ENCODE data around the gene FNTB. TPM values are rescaled to one million over a fixed set of nuclear protein-coding genes. Genes with fewer than 3 reads are reported as not detected.
"Not testable (repeated sequence)": the region's sequence is repeated elsewhere in the genome, so short reads cannot be mapped to it uniquely, and the experiment has no call there.

The FNTB gene
- total RNA-seq, 5 donors from 2014 or later (not counting 1 experiment from before 2014, with no cell fraction given) = 9.6 to 14.2 (median 10.4) TPM

DNA sequence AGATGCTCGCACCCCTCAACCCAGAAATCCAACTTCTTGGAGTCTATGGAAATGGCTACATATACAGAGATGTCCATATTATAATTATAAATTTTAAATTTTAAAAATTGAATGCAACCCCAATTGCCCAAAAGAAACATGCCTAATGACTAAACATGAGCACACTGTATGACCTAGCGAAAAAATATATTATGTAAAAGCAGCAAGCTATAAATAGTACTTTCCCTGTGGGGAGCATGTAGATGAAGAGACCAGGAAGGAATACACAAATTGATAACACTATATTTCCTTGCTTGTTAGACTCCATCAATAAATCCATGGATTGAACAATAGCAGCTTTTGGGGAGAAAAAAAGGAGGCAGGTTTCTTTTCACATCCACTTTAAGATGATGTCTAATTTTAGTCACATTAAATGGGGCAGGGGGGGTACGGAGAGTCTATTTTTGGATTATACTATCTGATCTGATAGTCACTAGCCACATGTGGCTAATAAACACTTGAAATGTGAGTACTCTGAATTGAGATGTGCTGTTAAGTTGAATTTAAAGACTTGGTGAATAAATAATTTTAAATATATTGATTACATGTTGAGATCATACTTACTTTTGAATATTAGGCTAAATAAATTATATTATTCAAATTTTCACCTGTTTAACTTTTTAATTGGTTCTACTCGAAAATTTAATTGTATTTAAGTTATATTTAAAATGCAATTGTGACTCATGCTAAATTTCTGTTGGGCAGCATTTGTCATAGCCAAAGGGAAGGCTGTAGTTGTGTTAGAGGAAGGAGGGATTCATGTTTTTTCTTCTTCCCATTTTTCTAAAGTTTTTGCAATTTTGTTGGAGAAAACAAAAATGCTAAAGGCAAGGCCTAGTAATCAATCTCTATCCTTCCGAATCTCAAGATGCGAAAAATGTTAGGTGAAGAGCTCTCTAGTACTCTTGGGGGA lies 98.1 kb downstream of the FNTB start:
- peak overlapping the region in 1 of 3 donors; percentile 24 for H3K4me3 Mint-ChIP-seq
- DNase-seq (no peak), ATAC-seq (replicated peaks in 1 of 4) (no peak)
- no CpG with 5 or more reads among the region's 6 CpGs for WGBS (ENCODE audit: insufficient coverage)
- no peaks in the 10 kb centered on the region for H3K27me3 Mint-ChIP-seq
- H3K27me3 ChIP-seq (replicated peaks in 1 of 2; ENCODE audit: control insufficient read depth in 2 of 2, extremely low read depth in 1 of 2, insufficient read depth in 2 of 2, low read length in 1 of 2) = no peaks in the 10 kb centered on the region
- H3K4me1 Mint-ChIP-seq = peaks cover 74 to 87% (median 86%) of the 10 kb centered on the region in 3 donors
- H3K9me3 ChIP-seq = peaks cover 3% of the 10 kb centered on the region
- peaks cover 6 to 93% of the 10 kb centered on the region in 2 donors for H3K36me3 ChIP-seq (ENCODE audit: control insufficient read depth in 2 of 2, extremely low read depth in 1 of 2, insufficient read depth in 1 of 2, low read length in 1 of 2)
- H3K27ac ChIP-seq (ENCODE audit: low read length) = no peak overlapping the region
- peak overlapping the region; percentile 37 to 63 for H3K27ac Mint-ChIP-seq
- H3K4me3 ChIP-seq (ENCODE audit: control insufficient read depth in 1 of 2, extremely low read depth in 1 of 2, low read length in 1 of 2) = no peak overlapping the region
- peaks cover 89% of the 10 kb centered on the region for H3K36me3 Mint-ChIP-seq
- ChIA-PET CTCF (interaction anchor here in 1 of 2 donors (0.5 to 0.6 kb wide), 2 partner anchors 80 to 597 kb away, joined by 3 to 4 read pairs; no protein-coding TSS in a partner anchor), POLR2A (interaction anchor here in 1 of 2 donors (0.5 to 1.7 kb wide), 3 partner anchors 13 to 170 kb away, joined by 3 to 5 read pairs (median 5); no protein-coding TSS in a partner anchor)
- peaks cover 8 to 29% of the 10 kb centered on the region in 2 experiments for H3K4me1 ChIP-seq (ENCODE audit: control insufficient read depth in 1 of 2, extremely low read depth in 1 of 2, insufficient read depth in 2 of 2, low read length in 2 of 2)
- peaks cover 0 to 13% (median 4%) of the 10 kb centered on the region in 3 donors for H3K9me3 Mint-ChIP-seq

DNA sequence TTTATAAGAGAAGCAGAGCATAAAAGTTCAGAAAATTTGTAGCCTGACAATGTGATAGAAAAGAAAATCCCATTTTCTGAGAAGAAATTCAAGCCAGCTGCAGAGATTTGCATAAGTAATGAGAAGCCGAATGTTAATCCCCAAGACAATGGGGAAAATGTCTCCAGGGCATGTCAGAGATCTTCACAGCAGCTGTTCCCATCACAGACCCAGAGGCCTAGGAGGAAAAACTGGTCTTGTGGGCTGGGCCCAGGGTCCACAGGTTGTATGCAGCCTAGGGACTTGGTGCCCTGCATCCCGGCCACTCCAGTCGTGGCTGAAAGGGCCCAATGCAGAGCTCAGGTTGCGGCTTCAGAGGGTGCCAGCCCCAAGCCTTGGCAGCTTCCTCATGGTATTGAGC lies 100.0 kb downstream of the FNTB start:
- H3K4me3 ChIP-seq (ENCODE audit: control insufficient read depth in 1 of 2, extremely low read depth in 1 of 2, low read length in 1 of 2); DNase-seq; H3K27me3 ChIP-seq (replicated peaks in 1 of 2; ENCODE audit: control insufficient read depth in 2 of 2, extremely low read depth in 1 of 2, insufficient read depth in 2 of 2, low read length in 1 of 2); H3K27ac Mint-ChIP-seq; H3K27ac ChIP-seq (ENCODE audit: low read length); ATAC-seq (replicated peaks in 1 of 4); H3K4me3 Mint-ChIP-seq; H3K9me3 ChIP-seq; CTCF ChIA-PET; H3K27me3 Mint-ChIP-seq; POLR2A ChIA-PET: not testable (repeated sequence)
- WGBS (ENCODE audit: insufficient coverage) = 97% methylated on average over 4 of the region's 4 CpGs
- Histone ChIP-seq H3K36me3 (ENCODE audit: control insufficient read depth in 2 of 2, extremely low read depth in 1 of 2, insufficient read depth in 1 of 2, low read length in 1 of 2) (peaks cover 6 to 94% of the 10 kb centered on the region in 2 donors), H3K4me1 (ENCODE audit: control insufficient read depth in 1 of 2, extremely low read depth in 1 of 2, insufficient read depth in 2 of 2, low read length in 2 of 2) (peaks cover 0 to 23% of the 10 kb centered on the region in 2 experiments)
- H3K36me3 Mint-ChIP-seq = peaks cover 84% of the 10 kb centered on the region
- peaks cover 66 to 80% (median 80%) of the 10 kb centered on the region in 3 donors for H3K4me1 Mint-ChIP-seq
- peaks cover 0 to 13% (median 4%) of the 10 kb centered on the region in 3 donors for H3K9me3 Mint-ChIP-seq

DNA sequence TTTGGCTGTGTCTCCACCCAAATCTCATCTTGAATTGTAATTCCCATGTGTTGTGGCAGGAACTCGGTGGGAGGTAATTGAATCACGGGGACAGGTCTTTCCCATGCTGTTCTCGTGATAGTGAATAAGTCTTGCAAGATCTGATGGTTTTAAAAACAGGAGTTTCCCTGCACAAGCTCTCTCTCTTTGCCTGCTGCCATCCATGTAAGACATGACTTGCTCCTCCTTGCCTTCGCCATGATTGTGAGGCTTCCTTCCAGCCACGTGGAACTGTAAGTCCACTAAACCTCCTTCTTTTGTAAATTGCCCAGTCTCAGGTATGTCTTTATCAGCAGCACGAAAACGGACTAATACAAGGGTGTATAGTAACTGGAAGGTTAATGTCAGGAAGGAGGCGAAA lies 101.1 kb downstream of the FNTB start:
- H3K4me3 ChIP-seq (ENCODE audit: control insufficient read depth in 1 of 2, extremely low read depth in 1 of 2, low read length in 1 of 2); H3K27me3 Mint-ChIP-seq; CTCF ChIA-PET; H3K27ac Mint-ChIP-seq; H3K27me3 ChIP-seq (replicated peaks in 1 of 2; ENCODE audit: control insufficient read depth in 2 of 2, extremely low read depth in 1 of 2, insufficient read depth in 2 of 2, low read length in 1 of 2); POLR2A ChIA-PET; DNase-seq; H3K9me3 ChIP-seq; H3K4me3 Mint-ChIP-seq; H3K27ac ChIP-seq (ENCODE audit: low read length); ATAC-seq (replicated peaks in 1 of 4): not testable (repeated sequence)
- Histone ChIP-seq H3K36me3 (ENCODE audit: control insufficient read depth in 2 of 2, extremely low read depth in 1 of 2, insufficient read depth in 1 of 2, low read length in 1 of 2) (peaks cover 6 to 94% of the 10 kb centered on the region in 2 donors), H3K4me1 (ENCODE audit: control insufficient read depth in 1 of 2, extremely low read depth in 1 of 2, insufficient read depth in 2 of 2, low read length in 2 of 2) (peaks cover 0 to 14% of the 10 kb centered on the region in 2 experiments)
- WGBS (ENCODE audit: insufficient coverage) = no CpG with 5 or more reads among the region's 8 CpGs
- Mint-ChIP-seq H3K36me3 (peaks cover 76% of the 10 kb centered on the region), H3K9me3 (peaks cover 0 to 13% (median 4%) of the 10 kb centered on the region in 3 donors), H3K4me1 (peaks cover 59 to 76% (median 76%) of the 10 kb centered on the region in 3 donors)

DNA sequence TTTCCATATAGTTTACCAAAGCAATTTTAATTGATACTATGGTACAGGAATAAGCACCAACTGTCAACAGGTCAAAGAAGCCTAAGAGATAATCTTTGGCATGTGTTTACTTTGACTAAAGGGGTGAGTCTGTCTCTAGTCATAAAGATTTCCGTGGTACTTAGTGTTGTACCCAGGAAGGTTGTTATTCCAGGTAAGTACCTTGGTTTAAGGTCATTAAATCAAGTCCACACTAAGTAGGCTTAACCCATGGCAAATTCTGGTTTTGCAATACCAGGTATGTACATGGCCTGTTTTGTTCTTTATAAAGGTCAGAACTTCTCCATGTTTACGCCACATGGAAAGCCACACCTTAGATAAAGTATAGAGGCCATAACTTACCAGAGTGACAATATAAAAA lies 105.7 kb downstream of the FNTB start:
- Mint-ChIP-seq H3K4me3 (no peak overlapping the region), H3K27me3 (no peaks in the 10 kb centered on the region), H3K4me1 (peaks cover 65 to 80% (median 79%) of the 10 kb centered on the region in 3 donors), H3K27ac (no peak overlapping the region), H3K9me3 (peaks cover 0 to 9% (median 0%) of the 10 kb centered on the region in 3 donors), H3K36me3 (peaks cover 80% of the 10 kb centered on the region)
- ChIA-PET POLR2A (interaction anchor here in 1 of 2 donors (2.1 kb wide), 1 partner anchor 10 kb away, joined by 4 read pairs; no protein-coding TSS in a partner anchor), CTCF (no interaction called here)
- H3K36me3 ChIP-seq (ENCODE audit: control insufficient read depth in 2 of 2, extremely low read depth in 1 of 2, insufficient read depth in 1 of 2, low read length in 1 of 2) = peaks cover 6 to 97% of the 10 kb centered on the region in 2 donors
- H3K9me3 ChIP-seq = peaks cover 3% of the 10 kb centered on the region
- ATAC-seq (replicated peaks in 1 of 4) = no peak
- no peak overlapping the region for H3K4me3 ChIP-seq (ENCODE audit: control insufficient read depth in 1 of 2, extremely low read depth in 1 of 2, low read length in 1 of 2)
- H3K4me1 ChIP-seq (ENCODE audit: control insufficient read depth in 1 of 2, extremely low read depth in 1 of 2, insufficient read depth in 2 of 2, low read length in 2 of 2) = peaks cover 20 to 29% of the 10 kb centered on the region in 2 experiments
- H3K27me3 ChIP-seq (replicated peaks in 1 of 2; ENCODE audit: control insufficient read depth in 2 of 2, extremely low read depth in 1 of 2, insufficient read depth in 2 of 2, low read length in 1 of 2) = no peaks in the 10 kb centered on the region
- H3K27ac ChIP-seq (ENCODE audit: low read length) = no peak overlapping the region
- WGBS (ENCODE audit: insufficient coverage) = 100% methylated on average over 1 of the region's 2 CpGs
- no peak for DNase-seq

DNA sequence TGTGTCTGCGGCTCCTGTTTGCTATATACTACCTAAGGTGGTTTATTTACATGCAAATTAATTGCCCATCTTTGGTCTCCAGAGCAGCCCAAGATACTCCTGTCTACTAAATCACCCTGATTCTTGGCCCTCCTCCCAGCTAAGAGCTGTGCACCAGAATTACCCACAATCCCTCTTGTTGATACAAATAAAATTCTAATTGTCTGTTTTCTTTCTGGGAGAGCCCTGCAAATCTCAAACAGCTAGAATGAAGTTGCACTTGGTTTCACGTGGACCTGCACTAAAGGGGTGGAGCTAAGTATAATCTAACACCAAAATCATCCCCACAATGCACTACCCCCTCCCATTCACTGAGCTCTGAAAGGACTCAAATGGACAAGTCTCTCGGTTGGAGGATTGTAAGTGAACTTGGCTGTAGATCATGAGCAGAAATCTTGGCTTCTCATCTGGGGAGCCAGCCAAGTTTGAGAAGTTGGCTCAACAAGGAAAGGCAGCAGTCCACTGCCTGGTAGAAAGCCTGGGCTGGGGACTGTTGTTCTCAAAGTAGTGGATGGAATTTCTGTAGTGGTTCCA lies 109.0 kb downstream of the FNTB start:
- DNase-seq (no peak), ATAC-seq (replicated peaks in 1 of 4) (no peak)
- no peak overlapping the region for H3K27ac ChIP-seq (ENCODE audit: low read length)

More for the DNA sequence above, 109.0 kb downstream of the FNTB start:
- H3K4me3 Mint-ChIP-seq = peak overlapping the region in 2 of 3 donors; percentile 43 to 85
- no peaks in the 10 kb centered on the region for H3K9me3 Mint-ChIP-seq
- peaks cover 89 to 90% (median 90%) of the 10 kb centered on the region in 3 donors for H3K4me1 Mint-ChIP-seq
- ChIA-PET POLR2A (interaction anchor here (0.6 to 0.9 kb wide), 2 partner anchors 8 to 171 kb away, joined by 3 read pairs; no protein-coding TSS in a partner anchor), CTCF (interaction anchor here in 1 of 2 donors (0.6 kb wide), 1 partner anchor 107 kb away, joined by 3 read pairs; no protein-coding TSS in a partner anchor)
- no peaks in the 10 kb centered on the region for H3K27me3 Mint-ChIP-seq
- Histone ChIP-seq H3K36me3 (ENCODE audit: control insufficient read depth in 2 of 2, extremely low read depth in 1 of 2, insufficient read depth in 1 of 2, low read length in 1 of 2) (peaks cover 0 to 68% of the 10 kb centered on the region in 2 donors), H3K4me1 (ENCODE audit: control insufficient read depth in 1 of 2, extremely low read depth in 1 of 2, insufficient read depth in 2 of 2, low read length in 2 of 2) (peaks cover 35 to 45% of the 10 kb centered on the region in 2 experiments), H3K4me3 (ENCODE audit: control insufficient read depth in 1 of 2, extremely low read depth in 1 of 2, low read length in 1 of 2) (no peak overlapping the region), H3K27me3 (replicated peaks in 1 of 2; ENCODE audit: control insufficient read depth in 2 of 2, extremely low read depth in 1 of 2, insufficient read depth in 2 of 2, low read length in 1 of 2) (no peaks in the 10 kb centered on the region), H3K9me3 (no peaks in the 10 kb centered on the region)
- WGBS (ENCODE audit: insufficient coverage) = 100% methylated on average over 1 of the region's 3 CpGs
- H3K27ac Mint-ChIP-seq = peak overlapping the region; percentile 24 to 78
- H3K36me3 Mint-ChIP-seq = peaks cover 61% of the 10 kb centered on the region

Data from T-cell (primary cell).